NB4 (cell line): Measurements from ENCODE around the gene RABGGTA.

Source experiments
- CTCF ChIP-seq: IDR thresholded peaks from one replicate; pipeline ENCODE4 v1.5.1; 2012; ENCODE audit warnings: low read depth, low read length
- MAX ChIP-seq: IDR thresholded peaks from 2 replicates; pipeline ENCODE4 v1.6.1; 2011; ENCODE audit warnings: low read depth, low read length

- TF ChIP-seq CTCF (no peak), MAX (no peak)
Measured at GRCh38 chr14:24246765-24247212, 24.6 kb downstream of the RABGGTA start.
